DMS79 (cell line): ENCODE data around the gene SLC25A46.
"Not testable (repeated sequence)": the region's sequence is repeated elsewhere in the genome, so short reads cannot be mapped to it uniquely, and the experiment has no call there.

Experiments used
- DNase-seq: peaks from one replicate; lab custom pipeline; 2025; lab: John Stamatoyannopoulos, UW

SLC25A46 gene

GRCh38 chr5:110757118-110757729 lies 18.4 kb downstream of the SLC25A46 start:
- DNase-seq: peak; percentile 1

GRCh38 chr5:110760158-110760557 lies 21.4 kb downstream of the SLC25A46 start:
- DNase-seq: no peak

- DNase-seq: no peak
These were observed 29.5 kb downstream of the SLC25A46 start for GRCh38 chr5:110768138-110768860.

- no peak for DNase-seq
These were observed 30.3 kb downstream of the SLC25A46 start for GRCh38 chr5:110769000-110769681.

GRCh38 chr5:110770286-110770685 lies 31.5 kb downstream of the SLC25A46 start:
- DNase-seq: no peak

GRCh38 chr5:110784901-110785300 lies 46.1 kb downstream of the SLC25A46 start:
- DNase-seq: no peak

- no peak for DNase-seq
These were observed 46.5 kb downstream of the SLC25A46 start for GRCh38 chr5:110785356-110785755.

GRCh38 chr5:110788006-110788405 lies 49.2 kb downstream of the SLC25A46 start:
- DNase-seq: not testable (repeated sequence)

- no peak for DNase-seq
These were observed 51.9 kb downstream of the SLC25A46 start for GRCh38 chr5:110790673-110791072.

- no peak for DNase-seq
These were observed 64.2 kb downstream of the SLC25A46 start for GRCh38 chr5:110802998-110803397.

- no peak for DNase-seq
These were observed 64.9 kb downstream of the SLC25A46 start for GRCh38 chr5:110803467-110804326.

- DNase-seq: no peak
These were observed 68.4 kb downstream of the SLC25A46 start for GRCh38 chr5:110807169-110807568.

GRCh38 chr5:110809006-110809405 lies 70.2 kb downstream of the SLC25A46 start:
- no peak for DNase-seq
